NB4 (cell line): Measurements from ENCODE around the gene ZFHX3.

Experiments
- DNase-seq: peaks from one replicate; pipeline ENCODE4 v3.0.0; 2010; ENCODE audit warnings: low read depth
- H3K4me3 ChIP-seq: one replicate; pipeline ENCODE4 v1.5.1; 2011; ENCODE audit warnings: mild to moderate bottlenecking, low read depth, low read length, moderate library complexity
- MYC ChIP-seq: IDR thresholded peaks from 2 replicates; pipeline ENCODE4 v1.6.1; 2011; ENCODE audit warnings: low read depth, low read length
- POLR2A ChIP-seq: IDR thresholded peaks from 2 replicates; pipeline ENCODE4 v1.6.1; 2011; ENCODE audit warnings: mild to moderate bottlenecking; ENCODE audit not compliant: insufficient read length; ENCODE audit errors: extremely low read depth
- TF ChIP-seq, protein P1 (sequence below): IDR thresholded peaks from 2 replicates; pipeline ENCODE4 v1.6.1; 2011; ENCODE audit warnings: low read depth, low read length
- TF ChIP-seq, protein P2 (sequence below): IDR thresholded peaks from one replicate; pipeline ENCODE4 v1.5.1; 2012; ENCODE audit warnings: low read depth, low read length

The ZFHX3 gene

DNA sequence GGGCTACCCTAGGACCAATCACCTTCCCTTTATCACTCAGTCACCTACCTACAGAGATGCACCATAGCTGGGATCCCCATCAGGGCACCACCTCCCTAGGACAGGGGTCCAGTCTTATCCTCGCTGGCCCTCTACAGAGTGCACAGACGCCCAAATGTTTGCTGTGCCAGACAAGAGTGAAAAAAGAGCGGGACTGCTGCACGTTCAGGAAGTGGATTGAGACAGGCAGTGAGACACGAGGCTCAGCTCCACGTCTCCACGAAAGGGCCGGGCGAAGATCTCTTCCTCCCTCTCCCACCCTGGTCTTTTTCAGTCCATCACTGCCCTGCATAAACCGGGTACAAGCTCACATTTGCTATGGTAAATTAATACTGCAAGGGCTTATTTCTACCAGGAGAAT is 95.5 kb downstream of the ZFHX3 start:
- TF ChIP-seq MYC = no peak
- TF ChIP-seq, protein P1, sequence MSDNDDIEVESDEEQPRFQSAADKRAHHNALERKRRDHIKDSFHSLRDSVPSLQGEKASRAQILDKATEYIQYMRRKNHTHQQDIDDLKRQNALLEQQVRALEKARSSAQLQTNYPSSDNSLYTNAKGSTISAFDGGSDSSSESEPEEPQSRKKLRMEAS = no peak
- TF ChIP-seq, protein P2, sequence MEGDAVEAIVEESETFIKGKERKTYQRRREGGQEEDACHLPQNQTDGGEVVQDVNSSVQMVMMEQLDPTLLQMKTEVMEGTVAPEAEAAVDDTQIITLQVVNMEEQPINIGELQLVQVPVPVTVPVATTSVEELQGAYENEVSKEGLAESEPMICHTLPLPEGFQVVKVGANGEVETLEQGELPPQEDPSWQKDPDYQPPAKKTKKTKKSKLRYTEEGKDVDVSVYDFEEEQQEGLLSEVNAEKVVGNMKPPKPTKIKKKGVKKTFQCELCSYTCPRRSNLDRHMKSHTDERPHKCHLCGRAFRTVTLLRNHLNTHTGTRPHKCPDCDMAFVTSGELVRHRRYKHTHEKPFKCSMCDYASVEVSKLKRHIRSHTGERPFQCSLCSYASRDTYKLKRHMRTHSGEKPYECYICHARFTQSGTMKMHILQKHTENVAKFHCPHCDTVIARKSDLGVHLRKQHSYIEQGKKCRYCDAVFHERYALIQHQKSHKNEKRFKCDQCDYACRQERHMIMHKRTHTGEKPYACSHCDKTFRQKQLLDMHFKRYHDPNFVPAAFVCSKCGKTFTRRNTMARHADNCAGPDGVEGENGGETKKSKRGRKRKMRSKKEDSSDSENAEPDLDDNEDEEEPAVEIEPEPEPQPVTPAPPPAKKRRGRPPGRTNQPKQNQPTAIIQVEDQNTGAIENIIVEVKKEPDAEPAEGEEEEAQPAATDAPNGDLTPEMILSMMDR = no peak
- no peak for TF ChIP-seq POLR2A
- no peak overlapping the region for H3K4me3 ChIP-seq

DNA sequence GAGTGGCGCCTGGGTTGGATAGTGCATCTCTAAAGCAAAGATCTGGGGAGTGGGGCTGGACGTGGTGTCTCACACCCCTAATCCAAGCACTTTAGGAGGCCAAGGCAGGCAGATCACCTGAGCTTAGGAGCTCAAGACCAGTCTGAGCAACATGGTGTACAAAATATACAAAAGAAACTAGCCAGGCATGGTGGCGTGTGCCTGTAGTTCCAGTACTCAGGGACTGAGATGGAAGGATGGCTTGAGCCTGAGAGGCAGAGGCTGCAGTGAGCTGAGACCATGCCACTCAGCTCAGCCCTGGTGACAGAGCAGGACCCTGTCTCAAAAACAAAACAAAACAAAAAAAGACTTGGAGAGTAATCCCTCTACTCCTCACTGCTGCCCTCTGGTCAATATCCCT is 96.0 kb downstream of the ZFHX3 start:
- TF ChIP-seq, protein P2 = no peak
- no peak for TF ChIP-seq POLR2A
- no peak overlapping the region for H3K4me3 ChIP-seq
- DNase-seq = no peak

More for the DNA sequence above, 95.5 kb downstream of the ZFHX3 start:
- DNase-seq = no peak

DNA sequence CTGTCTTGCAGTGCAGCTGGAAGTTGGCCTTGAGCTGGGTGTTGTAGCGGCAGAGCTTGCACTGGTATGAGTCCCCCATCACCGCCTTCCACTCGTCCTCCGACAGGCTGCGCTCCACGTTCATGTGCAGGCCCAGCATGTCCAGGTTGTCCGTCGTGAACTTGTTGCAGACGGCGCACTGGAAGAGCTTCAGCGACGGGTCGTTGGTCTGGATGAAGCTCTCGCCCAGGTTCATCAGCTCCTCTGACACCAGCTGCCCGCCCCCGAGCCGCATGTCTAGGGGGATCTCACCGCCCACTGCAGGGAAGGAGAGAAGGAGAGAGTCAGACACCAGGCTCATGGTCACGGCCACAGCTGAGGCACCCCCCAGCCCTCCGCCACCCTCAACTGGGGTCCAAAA is 97.3 kb downstream of the ZFHX3 start:
- no peak overlapping the region for H3K4me3 ChIP-seq
- TF ChIP-seq, protein P1 = no peak
- TF ChIP-seq, protein P2 = no peak
- TF ChIP-seq MYC = no peak
- no peak for TF ChIP-seq POLR2A
- no peak for DNase-seq

DNA sequence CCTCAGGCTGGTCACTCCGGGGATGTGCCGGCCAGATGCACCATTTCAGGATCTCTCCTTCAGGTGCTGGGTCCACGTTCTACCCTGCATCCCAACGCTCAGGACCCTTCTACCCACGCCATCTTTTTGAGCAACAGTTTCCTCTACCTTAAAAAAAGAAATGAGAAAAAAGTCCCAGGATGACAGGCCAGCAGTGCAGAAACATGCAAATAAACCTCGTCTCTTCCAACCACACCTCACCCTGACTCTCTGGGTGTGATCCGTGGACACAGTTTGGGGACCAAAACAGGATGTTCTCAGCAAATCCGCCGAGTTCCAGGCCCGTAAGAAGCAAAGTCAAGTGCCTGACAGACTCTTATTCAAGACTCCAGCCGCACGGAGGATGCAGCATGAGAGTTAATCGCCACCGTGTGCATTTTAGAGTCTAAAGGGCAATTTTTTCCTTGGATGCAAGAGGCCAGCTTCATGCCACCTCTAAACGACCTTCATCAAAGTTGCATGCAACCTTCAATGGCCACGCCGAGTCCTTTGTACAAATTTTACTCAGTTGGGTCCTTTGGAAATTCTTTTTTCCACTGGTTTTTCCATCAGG is 99.6 kb downstream of the ZFHX3 start:
- no peak overlapping the region for H3K4me3 ChIP-seq
- no peak for DNase-seq
- TF ChIP-seq MYC = no peak

DNA sequence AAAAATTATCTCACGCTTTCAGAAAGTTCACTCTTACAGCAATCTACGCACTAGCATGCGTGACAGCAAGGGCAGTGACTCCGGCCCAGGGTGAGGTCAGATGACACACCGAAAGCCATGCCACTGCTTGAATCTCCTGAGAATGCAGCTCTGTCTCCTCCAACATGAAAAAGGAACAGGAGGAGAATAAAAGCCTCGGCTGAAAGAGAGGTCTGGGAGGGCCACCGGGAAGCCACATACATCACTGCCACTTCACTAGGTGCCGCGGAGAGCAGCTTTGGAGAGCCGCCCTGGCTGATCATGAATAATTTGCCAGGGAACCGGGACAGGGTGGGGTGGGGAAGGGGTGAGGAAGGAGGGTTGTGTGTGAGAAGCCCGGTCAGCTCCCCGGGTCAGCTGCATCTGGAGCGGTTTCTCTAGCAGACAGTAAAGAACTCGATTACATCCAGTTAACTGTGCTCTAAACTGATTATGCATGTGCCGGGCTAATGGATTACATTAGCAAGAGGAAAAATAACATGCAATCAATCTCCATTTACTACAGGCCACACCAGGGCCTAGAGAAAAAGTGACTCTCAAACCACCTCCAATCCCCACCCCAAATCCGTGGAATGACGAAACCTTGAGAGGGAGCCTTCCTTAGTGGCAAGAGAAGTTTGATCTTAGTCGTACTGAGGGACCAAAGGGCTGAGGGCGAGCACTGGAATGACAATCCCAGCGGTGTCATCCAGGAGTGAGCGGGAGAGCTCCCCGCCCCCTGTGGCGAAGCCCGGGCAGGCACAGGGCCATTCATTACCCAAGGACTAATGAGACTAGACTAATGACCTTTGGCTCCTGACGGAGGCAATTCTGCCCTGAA is 100.3 kb downstream of the ZFHX3 start:
- no peak for DNase-seq

More for the DNA sequence above, 100.3 kb downstream of the ZFHX3 start:
- TF ChIP-seq POLR2A (no peak), MYC (no peak)
- TF ChIP-seq, protein P1 = no peak
- TF ChIP-seq, protein P2 = no peak
- H3K4me3 ChIP-seq = no peak overlapping the region
